GM21529 (cell line): Measurements from ENCODE around the gene ZBTB2.
"Not testable (repeated sequence)": the region's sequence is repeated elsewhere in the genome, so short reads cannot be mapped to it uniquely, and the experiment has no call there.

Experiments used
- ATAC-seq: cut with Tn5 transposase; IDR thresholded peaks from one replicate; pipeline ENCODE4 v1.9.1; 2021; ENCODE audit not compliant: unreplicated experiment

ZBTB2 gene

DNA sequence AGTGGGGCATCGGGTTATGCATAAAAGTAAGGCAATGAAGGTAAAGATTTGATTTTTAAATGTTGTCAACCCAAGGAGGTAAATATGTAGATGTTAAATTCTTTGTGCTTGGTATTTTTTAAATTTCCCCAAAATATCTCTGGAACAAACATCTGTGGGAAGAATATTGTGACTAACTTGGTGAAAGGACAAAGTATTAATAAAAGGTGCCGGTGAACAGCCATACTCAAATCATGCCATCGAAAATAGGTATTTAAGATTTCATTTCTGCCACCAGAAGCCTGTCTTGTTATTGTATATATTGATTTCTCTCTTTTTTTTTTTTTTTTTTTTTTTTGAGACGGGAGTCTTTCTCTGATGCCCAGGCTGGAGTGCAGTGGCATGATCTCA, 12.6 kb upstream of the ZBTB2 start:
- no peak for ATAC-seq

DNA sequence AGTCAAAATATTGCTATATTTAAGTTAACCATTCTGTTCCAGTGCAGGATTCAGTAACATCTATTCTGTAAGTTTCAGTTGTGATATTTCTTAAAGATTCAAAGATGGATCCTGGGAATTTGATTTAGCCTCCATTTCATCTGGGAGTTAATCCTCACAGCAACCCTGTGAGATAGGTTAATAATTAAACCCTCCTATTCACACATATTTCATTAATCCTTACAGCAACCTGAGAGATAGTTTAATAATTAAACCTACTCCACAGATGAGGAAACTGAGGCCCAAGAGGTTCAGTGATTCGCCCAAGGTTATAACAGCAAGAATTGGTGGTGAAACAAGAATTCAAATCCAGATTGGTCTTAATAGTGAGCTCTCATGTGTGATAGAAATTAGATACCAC, 10.9 kb upstream of the ZBTB2 start:
- ATAC-seq = no peak

DNA sequence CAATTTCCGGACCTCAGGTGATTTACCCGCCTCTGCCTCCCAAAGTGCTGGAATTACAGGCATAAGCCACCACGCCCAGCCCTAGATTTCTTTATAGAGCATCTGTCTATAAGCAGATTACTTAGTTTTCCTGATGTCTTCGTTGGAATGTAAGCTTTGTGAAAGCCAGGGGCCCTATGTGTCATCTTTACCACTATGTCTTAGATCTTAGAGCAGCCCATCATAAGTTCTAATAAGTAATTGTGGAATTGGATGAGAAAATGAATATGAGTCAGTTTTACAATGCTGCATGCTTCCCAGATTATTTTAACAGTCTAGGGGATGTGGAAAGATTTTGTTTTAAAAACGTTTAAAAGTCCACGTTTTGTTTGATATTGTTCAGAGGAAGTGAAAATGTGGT, 9.1 kb upstream of the ZBTB2 start:
- no peak for ATAC-seq

DNA sequence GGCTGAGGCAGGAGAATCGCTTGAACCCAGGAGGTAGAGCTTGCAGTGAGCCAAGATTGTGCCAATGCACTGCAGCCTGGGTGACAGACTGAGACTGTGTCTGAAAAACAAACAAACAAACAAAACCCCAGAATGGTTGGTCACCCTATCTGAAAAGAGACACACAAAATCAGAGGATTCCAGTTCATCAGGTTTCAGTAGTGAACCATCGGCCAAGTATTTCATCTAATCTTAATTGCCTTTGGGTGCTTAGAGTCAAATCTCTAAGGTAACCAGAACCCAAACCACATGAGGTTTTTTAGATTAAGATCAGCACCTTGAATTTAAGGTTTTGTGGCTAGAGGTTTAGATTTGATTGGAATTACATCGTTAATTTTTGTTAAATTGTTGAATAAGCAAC, 8.3 kb upstream of the ZBTB2 start:
- no peak for ATAC-seq

DNA sequence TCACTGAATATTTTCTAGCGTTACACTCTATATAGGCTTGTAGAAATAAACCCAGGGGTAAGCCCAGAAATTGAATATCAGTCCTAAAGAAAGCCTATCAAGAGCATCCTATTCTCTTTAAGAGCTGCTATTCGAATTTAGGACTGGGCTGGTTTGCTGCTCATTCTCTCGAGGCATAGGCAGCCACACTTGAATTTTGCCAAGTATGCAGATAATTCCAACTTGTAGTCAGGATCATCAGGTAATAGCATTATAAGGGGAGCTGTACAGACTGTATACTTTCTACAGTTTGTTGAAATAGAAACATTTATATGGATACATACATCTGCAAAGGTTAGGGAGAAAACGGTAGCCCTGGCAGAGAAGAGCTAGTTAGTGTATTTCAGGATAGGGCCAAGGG, 2.1 kb upstream of the ZBTB2 start:
- no peak for ATAC-seq

DNA sequence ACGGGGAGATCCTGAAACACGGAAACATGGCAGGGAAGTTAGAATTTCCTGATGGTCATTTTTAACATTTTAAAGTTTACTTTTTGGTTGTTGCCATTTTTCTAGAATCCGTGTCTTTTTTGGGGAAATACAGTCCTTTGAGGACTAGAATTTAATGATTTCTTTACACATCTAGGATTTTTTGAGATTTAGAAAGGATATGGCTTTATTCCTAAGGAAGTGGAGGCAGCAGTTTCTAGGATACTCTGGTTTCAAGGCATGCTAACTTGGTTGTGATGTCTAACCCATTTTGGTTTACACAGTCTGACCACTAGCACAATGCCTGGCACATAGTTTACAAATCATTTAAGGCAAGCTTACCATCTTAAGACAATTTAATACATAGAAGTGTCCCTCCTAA, 1.1 kb upstream of the ZBTB2 start:
- ATAC-seq = no peak

DNA sequence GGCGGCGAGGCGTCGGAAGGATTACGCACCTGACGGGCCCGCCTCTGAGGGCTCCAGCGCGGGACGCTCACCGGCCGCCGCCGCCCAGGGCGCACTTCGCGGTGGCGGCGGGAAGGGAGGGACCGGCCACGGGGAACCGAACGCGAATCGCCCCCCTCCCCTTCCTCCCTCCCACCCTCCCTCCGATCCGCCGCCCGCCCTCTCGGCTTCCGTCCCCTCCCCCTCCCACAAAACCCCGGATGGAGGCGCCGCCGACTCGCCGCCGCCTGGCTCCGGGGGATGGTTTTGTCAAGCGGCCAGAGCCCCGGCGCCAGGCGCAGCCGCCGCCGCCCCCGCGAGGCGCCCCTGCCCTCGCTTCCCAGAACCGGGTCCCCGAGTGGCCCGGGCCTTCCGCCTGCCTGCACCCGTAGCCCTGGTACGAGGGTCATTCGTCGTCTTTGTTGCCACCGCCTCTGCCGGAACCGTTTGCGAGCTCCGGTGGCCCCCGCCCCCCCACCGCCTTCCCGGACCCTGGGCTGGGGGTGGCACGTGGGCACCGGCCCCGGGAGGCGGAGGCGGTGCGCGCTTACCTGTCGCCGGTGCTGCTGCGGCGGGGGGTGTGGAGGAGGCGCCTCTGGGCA, 398 bp downstream of the ZBTB2 start:
- peak; percentile 12 for ATAC-seq

DNA sequence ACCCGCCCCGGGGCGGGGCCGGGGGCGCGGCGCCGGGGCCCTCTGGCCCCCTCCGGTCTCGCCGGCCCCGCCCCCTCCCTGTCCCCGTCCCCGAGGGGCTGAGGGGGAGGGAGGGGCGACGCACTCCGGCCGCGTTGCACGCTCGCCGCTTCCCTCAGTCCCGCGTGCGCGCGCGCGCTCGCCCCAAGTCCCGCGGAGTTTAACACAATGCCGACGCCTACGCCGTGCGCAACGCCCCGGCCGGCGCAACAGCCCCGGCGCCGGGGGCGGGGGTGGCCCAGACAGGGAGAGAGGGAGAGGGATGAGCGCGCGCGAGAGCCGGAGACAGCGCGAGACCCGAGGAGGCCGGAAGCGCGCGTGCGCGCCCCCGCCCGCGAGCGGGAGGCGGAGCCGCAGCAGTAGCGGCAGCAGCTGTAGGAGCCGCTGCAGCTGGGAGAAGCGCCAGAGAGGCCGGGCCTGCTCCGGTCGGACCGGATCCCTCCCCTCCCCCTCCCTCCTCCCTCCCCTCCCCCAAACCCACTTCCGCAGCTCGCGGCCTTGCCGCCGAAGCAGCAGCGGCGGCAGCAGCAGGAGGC, 996 bp downstream of the ZBTB2 start:
- peak; percentile 77 for ATAC-seq

DNA sequence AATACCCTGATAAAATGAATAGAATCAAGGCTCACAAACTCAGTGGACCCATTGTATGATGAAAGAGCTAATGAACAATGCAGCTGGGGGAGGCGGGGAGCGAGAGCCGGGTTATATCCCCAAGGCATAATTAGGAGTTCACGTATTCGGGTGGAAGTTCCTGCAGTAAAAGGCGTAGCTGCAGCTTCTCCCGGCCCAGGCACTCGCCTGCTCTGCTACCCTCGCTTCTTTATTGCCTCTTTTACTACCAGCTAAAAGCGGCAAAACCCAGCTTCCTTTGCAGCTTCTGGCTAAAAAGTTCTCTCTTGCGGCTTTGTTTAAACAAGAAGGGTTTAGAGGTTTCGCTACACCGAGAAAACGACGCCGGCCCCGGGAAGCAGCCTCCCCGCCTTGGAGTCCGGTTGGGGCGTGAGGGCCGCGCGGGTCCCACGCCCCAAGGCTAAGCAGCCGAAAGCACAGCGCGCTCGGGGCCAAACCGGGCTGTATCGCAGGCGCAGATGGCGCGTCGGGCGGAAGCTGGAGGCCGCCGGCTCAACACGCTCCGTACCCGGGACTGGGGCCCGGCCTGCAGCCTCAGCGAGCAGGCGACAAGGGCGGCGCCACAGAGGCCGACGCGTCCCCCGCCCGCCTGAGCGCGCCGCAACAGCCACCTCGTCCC, 1.6 kb downstream of the ZBTB2 start:
- peak; percentile 61 for ATAC-seq

DNA sequence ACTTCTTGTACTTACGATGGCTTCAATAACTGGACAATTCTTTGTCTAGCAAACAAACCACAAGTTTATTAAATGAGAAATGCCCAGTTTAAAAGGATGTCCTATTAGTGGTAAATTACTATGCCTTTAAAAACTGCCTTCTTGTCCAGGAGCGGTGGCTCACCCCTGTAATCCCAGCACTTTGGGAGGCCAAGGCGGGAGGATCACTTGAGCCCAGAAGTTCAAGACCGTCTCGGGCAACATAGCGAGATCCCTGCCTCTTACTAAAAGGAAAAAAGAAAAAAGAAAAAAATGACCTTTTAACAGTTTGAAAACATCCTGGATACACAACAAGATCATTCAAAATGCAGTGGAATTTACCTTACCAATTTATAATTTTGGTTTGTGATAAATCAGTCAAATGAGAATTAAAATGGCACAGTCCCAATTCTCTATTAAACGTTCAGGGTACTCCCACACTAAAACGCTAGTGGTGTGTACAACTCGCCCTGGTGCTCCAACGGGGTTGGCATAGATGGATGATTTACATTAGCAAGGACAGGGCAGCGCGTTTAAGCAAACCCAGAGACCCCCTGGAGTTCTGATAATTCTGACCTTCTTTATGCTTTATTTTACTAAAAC, 2.3 kb downstream of the ZBTB2 start:
- no peak for ATAC-seq

DNA sequence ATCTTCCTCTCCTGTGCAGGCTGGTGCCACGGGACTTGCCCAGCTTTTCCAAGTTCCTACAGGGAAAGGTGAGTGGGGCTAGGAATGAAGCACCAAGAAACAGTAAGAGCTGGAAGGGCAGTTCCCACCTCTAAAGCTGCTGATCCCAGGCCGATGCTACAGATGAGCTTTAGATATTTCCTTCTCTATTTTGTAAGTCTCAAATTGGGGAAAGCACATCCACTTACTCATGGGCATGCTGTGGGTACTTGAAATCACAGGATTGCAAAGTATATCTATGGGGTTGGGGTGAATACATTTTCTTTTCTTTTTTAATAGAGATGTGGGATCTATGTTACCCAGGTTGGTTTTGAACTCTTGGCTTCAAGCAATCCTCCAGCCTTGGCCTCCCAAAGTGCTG, 3.1 kb downstream of the ZBTB2 start:
- no peak for ATAC-seq

DNA sequence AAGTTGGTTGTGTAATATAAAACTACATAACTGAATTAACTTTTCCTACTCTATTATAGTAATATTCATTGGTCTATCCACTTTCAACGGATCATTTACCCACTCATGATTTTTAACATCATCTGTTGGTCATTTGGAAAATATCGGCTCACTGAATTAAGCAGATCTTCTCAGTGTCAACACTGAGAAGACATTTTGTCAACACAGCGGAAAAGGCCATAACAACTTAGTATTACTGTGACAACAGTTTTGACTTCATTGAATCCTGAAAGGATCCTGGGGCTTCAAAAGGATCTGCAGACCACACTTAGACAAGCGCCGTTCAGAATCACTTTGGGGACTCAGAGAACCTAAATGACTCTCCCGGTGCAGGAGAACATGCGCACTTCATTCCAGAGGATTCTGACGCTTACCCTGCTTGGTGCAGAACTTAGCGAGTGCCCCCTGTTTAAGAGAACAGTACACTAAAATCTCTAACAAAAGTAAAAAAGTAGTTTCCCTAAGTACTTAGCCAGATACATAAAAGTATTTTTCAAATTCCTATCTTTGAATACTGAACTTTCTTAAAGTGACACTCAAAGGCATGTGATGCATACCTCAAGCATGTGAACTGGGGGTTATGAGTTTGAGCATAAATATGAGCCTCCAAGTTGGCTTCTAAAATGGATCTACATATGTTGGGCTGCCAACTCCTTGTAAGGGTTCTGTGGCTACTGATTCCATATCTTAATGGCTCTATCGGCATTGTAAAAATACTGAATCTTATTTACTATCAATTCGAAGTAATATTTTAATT, 4.0 kb downstream of the ZBTB2 start:
- no peak for ATAC-seq

DNA sequence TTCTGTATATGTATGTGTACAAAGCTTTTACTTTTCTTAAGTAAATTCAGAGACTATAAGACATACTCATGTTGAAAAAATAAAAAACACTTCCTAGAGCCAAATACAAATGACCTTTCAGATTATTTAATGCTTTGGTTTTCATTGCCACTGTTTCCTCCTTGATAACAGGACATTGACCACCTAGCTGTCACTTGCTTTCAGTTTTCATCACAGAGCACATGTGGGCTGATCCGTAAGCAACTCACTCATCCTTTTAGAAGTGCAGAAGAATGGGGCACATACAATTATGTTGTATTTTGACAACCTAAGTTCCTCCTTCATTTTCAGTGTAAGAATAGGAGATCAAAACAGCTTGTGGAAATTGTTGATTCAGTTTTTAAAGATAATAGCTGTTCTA, 6.2 kb downstream of the ZBTB2 start:
- ATAC-seq = peak; percentile 20

DNA sequence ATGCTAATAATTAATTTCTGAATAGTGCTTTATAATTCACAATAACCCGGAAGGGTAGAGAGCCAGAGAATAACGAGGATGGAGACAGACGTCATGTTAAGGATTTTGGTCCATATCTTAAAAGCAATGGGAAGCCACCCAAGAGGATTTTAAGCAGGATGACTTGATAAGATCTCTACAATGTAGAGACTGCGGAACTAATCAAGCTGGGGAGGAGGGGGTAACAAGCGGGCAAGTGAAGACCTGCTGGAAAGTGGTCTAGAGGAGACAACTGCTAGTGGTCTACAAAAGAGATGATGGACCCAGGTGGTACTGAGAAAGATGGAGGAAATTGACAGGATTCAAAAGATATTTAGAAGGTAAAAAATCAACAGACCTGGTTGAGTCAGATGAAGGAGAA, 7.2 kb downstream of the ZBTB2 start:
- no peak for ATAC-seq

DNA sequence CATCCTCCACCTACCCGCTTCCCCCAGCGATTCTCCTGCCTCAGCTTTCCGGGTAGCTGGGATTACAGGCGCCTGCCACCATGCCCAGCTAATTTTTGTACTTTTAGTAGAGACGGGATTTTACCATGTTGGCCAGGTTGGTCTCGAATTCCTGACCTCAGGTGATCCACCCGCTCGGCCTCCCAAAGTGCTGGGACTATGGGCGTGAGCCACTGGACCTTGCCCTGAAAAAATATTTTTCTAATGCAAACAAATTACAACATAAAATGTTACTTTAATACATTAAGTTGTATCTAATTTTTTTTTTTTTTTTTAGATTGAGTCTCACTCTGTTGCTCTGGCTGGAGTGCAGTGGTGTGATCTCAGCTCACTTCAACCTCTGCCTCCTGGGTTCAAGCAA, 8.7 kb downstream of the ZBTB2 start:
- ATAC-seq = not testable (repeated sequence)

DNA sequence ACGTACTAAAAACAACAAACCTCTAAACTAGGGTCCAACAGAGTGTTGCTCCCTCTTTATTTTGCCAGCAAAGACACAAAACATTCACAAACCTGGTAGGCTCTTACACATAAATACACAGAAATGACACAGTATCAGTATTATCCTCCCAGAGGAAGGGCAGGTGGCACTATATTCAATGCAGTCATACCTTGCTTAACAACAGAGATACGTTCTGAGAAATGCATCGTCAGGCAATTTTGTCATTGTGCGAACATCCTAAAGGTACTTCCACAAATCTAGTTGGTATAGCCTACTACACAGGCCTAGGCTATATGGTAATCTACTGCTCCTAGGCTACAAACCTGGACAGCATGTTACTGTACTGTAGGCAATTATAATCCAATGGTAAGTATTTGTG, 9.6 kb downstream of the ZBTB2 start:
- no peak for ATAC-seq

DNA sequence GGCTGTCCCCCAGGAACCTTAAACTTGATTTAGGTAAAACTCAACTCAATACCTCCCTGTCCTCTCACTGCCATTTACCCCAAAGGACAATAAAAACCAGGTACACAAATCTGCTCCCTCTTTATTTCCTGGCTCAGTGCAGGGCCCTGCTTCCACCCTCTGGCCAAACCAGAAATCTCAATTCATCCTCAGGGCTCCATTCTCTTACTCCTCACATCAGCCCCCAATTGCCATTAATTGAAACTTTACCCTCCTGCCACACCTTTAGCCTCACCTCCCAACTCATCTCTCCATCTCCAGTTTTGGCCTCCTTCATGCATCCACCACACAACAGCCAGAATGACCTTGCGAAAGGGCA, 10.5 kb downstream of the ZBTB2 start:
- ATAC-seq = no peak

DNA sequence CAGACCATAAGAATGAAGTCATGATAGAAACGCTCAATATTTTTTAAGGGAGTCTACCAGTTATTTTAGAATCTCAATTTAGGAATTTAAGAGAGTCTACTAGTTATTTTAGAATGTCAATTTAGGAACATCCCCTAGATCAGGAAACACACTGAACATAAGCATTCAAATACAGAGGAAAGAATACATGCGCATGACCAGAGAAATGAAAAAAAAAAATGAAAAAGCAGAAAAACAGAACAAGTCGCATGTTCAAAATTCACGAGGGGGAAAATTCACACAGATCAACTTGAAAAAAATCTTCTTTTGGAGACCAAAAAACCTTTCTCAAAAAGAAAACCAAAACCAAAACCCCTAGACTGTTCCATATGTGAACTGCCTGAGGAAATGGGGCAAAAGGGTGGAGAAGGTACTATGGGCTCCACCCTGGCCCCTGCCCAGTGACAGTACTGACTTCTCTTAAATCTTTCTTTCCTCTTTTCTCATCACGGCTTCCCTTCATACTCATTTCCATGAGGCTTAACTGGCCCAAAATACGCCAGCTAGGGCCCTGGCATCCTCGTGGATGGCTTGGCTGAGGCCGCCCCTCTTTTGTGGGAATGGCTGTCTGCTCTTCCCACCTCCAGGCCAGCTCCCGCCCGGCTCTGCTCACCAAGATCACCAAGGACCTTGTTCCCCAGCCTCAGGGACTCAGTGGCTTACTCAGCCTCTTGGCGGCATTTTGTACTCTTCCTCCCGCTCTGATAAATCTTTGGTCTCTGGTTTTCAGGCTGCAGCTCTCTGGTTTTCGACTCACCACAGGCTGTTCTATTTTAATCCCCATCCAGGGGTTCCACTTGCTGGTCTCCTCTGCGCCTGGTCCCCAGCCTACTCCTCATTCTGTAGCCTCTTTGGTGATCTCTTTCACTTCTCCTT, 11.2 kb downstream of the ZBTB2 start:
- ATAC-seq = peak; percentile 58

DNA sequence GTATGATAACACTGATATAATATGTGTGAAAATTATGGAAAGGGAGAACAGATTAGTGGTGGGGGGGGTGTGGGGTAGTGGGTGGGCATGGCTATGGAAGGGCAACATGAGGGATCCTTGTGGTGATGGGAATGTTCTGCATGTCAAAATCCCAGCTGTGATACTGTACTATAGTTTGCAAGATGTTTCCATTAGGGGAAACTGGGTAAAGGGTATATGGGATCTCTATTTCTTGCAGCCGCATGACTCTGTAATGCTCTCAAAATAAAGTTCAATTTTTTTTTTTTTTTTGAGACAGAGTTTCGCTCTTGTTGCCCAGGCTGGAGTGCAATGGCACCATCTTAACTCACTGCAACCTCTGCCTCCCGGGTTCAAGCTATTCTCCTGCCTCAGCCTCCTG, 14.3 kb downstream of the ZBTB2 start:
- no peak for ATAC-seq

DNA sequence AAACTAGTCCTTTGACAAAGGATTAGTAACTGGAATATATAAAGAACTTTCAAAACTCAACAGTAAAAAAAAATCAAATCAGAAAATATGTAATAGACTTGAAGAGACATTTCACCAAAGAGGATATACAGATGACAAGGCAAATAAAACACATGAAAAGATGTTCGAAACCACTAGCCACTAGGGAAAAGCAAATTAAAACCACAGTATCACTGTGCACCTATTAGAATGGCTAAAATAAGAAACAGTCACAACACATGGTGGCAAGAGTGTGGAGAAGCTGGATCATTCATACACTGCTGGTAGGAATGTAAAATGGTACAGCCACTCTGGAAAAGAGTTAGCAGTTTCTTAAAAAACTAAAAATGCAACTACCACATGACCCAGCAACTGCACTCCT, 14.9 kb downstream of the ZBTB2 start:
- no peak for ATAC-seq

DNA sequence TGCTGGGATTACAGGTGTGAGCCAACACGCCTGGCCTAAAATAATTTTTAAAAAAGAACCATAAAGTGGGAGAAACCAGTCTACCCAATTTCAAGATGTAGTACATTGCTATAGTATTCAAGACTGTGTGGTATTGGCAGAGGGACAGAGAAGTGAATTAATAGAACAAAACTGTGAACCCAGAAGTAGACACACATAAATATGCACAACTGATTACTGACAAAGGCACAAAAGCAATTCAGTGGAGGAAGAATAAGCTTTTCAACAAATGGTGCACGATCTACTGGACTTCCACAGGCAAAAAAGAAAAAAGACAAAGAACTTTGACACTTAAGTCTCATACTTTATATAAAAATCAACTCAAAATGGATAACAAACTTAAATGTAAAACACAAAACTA, 15.5 kb downstream of the ZBTB2 start:
- no peak for ATAC-seq
